Gastroesophageal sphincter (tissue), 4 donors: ENCODE results near the gene DCLK1. TPM values are rescaled to one million over a fixed set of nuclear protein-coding genes. Genes with fewer than 3 reads are reported as not detected.

Experiments used
- ATAC-seq: fragments of 150-250 bp; one replicate; pipeline ENCODE4 v1.9.1; 2016; ENCODE audit warnings: mild to moderate bottlenecking, moderate library complexity
- H3K27ac ChIP-seq, 4 donors: fragments of 200-600 bp; sonication (generic) in 3 of 4; 1 replicate in 3 of 4; 2 replicates in 1 of 4; pipeline ENCODE4 v1.5.1; 2016 to 2019
- H3K27me3 ChIP-seq: fragments of 200-600 bp; sonication (generic); one replicate; pipeline ENCODE4 v1.5.1; 2019
- H3K36me3 ChIP-seq, 2 donors: fragments of 200-600 bp; sonication (generic); one replicate each; pipeline ENCODE4 v1.5.1; 2019; ENCODE audit warnings: control low read depth in 1 of 2
- H3K4me1 ChIP-seq, 3 donors: fragments of 200-600 bp; sonication (generic); 1 replicate in 2 of 3; 2 replicates in 1 of 3; pipeline ENCODE4 v1.5.1; 2016 to 2019; ENCODE audit warnings: control low read depth in 2 of 3
- H3K4me3 ChIP-seq, 2 donors: fragments of 200-600 bp; sonication (generic); one replicate each; pipeline ENCODE4 v1.5.1; 2019; ENCODE audit warnings: mild to moderate bottlenecking in 1 of 2, moderate library complexity in 1 of 2
- H3K9me3 ChIP-seq, 3 donors: fragments of 200-600 bp; sonication (generic); one replicate each; pipeline ENCODE4 v1.5.1; 2017 to 2019; ENCODE audit warnings: control low read depth in 2 of 3
- EP300 ChIP-seq: sonication (generic); formaldehyde crosslinking; IDR thresholded peaks from one replicate; pipeline ENCODE4 v1.6.1; 2017; ENCODE audit warnings: antibody characterized with exemption, mild to moderate bottlenecking
- POLR2A ChIP-seq, 2 donors: fragments of 450-650 bp; IDR thresholded peaks; one replicate each; pipeline ENCODE4 v1.6.1; 2017; ENCODE audit warnings: antibody characterized with exemption in 2 of 2, mild to moderate bottlenecking in 2 of 2, moderate library complexity in 1 of 2
- POLR2AphosphoS5 ChIP-seq: sonication (generic); formaldehyde crosslinking; IDR thresholded peaks from one replicate; pipeline ENCODE4 v1.6.1; 2017; ENCODE audit warnings: antibody characterized with exemption
- WGBS, 2 donors: methylation state at CpG; one replicate each; pipeline ENCODE4 v1.1.5; 2018; ENCODE audit warnings: low coverage in 1 of 2; 5-methylcytosine and 5-hydroxymethylcytosine counted together
- total RNA-seq, 4 donors: library from RNA; depleted of rRNA; stranded (reverse); fragments of >200 nt; gene quantifications; one replicate each; pipeline ENCODE4 v1.1.0, GENCODE V29; 2016
- TF ChIP-seq, protein P1 (sequence below), 4 experiments: fragments of 200-600 bp in 2 of 4; fragments of 450-650 bp in 2 of 4; sonication (generic) in 1 of 4; IDR thresholded peaks; one replicate each; pipeline ENCODE4 v1.5.1; 2017 to 2019; ENCODE audit warnings: antibody characterized with exemption in 4 of 4, mild to moderate bottlenecking in 2 of 4, moderate library complexity in 2 of 4

DCLK1 gene
- total RNA-seq, 4 donors from 2014 or later = 26.9 to 68.3 (median 30.3) TPM

GRCh38 chr13:35808846-35809245 is 322.3 kb downstream of the DCLK1 start:
- no peak overlapping the region for H3K27ac ChIP-seq
- H3K27me3 ChIP-seq = no peaks in the 10 kb centered on the region
- H3K4me3 ChIP-seq = no peak overlapping the region
- peaks cover 0 to 14% (median 0%) of the 10 kb centered on the region in 3 donors for H3K4me1 ChIP-seq
- ATAC-seq = no peak
- H3K9me3 ChIP-seq = no peaks in the 10 kb centered on the region
- H3K36me3 ChIP-seq = peaks cover 0 to 8% of the 10 kb centered on the region in 2 donors
- TF ChIP-seq POLR2AphosphoS5 (no peak), POLR2A (IDR thresholded peaks at IDR 0.05) (no peak), EP300 (no peak)
- TF ChIP-seq, protein P1, sequence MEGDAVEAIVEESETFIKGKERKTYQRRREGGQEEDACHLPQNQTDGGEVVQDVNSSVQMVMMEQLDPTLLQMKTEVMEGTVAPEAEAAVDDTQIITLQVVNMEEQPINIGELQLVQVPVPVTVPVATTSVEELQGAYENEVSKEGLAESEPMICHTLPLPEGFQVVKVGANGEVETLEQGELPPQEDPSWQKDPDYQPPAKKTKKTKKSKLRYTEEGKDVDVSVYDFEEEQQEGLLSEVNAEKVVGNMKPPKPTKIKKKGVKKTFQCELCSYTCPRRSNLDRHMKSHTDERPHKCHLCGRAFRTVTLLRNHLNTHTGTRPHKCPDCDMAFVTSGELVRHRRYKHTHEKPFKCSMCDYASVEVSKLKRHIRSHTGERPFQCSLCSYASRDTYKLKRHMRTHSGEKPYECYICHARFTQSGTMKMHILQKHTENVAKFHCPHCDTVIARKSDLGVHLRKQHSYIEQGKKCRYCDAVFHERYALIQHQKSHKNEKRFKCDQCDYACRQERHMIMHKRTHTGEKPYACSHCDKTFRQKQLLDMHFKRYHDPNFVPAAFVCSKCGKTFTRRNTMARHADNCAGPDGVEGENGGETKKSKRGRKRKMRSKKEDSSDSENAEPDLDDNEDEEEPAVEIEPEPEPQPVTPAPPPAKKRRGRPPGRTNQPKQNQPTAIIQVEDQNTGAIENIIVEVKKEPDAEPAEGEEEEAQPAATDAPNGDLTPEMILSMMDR (IDR thresholded peaks at IDR 0.05) = no peak
- 87 to 90% methylated on average over 5 to 6 of the region's 6 CpGs for WGBS, 2 donors

DNA sequence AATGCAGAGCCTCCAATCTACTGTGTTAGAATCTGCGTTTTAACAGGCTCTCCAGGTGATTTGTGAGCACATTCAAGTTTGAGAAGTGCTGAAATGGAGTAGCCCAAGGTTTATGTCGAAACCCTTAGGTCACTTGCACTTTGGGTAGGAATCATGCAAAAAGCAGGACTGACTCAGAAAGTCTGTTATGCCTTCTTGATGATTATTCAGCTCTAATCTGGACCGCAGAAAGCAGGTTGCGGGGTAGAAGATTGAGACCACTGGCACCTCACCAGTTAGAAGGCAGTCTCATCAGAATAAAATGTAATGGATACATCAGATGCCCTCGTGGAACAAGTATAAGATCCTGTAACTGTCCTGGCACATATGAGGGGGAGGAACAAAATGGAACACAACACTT is 326.3 kb downstream of the DCLK1 start:
- TF ChIP-seq POLR2AphosphoS5 (no peak), EP300 (no peak), POLR2A (IDR thresholded peaks at IDR 0.05) (no peak)
- TF ChIP-seq, protein P1 (IDR thresholded peaks at IDR 0.05) = no peak
- no peaks in the 10 kb centered on the region for H3K27me3 ChIP-seq
- H3K4me1 ChIP-seq = no peaks in the 10 kb centered on the region
- peaks cover 0 to 8% of the 10 kb centered on the region in 2 donors for H3K36me3 ChIP-seq
- no peaks in the 10 kb centered on the region for H3K9me3 ChIP-seq
- WGBS, 2 donors = 88 to 100% methylated on average over 5 of the region's 5 CpGs
- ATAC-seq = no peak
- H3K4me3 ChIP-seq = no peak overlapping the region
- H3K27ac ChIP-seq = no peak overlapping the region

- no peak for ATAC-seq
Observed at GRCh38 chr13:35797991-35798390, 333.2 kb downstream of the DCLK1 start.

GRCh38 chr13:35797244-35797643 is 333.9 kb downstream of the DCLK1 start:
- peak overlapping the region in 3 of 4 donors; percentile 19 to 45 (median 43) for H3K27ac ChIP-seq
- WGBS, 2 donors = 0 to 69% methylated on average over 1 to 2 of the region's 2 CpGs
- no peak overlapping the region for H3K4me3 ChIP-seq
- no peak for TF ChIP-seq POLR2A (IDR thresholded peaks at IDR 0.05)
- no peak for TF ChIP-seq EP300
- TF ChIP-seq, protein P1 (IDR thresholded peaks at IDR 0.05) = no peak
- no peak for TF ChIP-seq POLR2AphosphoS5
- no peaks in the 10 kb centered on the region for H3K9me3 ChIP-seq
- no peak for ATAC-seq
- H3K4me1 ChIP-seq = peaks cover 8 to 51% (median 16%) of the 10 kb centered on the region in 3 donors
- no peaks in the 10 kb centered on the region for H3K36me3 ChIP-seq
- H3K27me3 ChIP-seq = no peaks in the 10 kb centered on the region

More at GRCh38 chr13:35797991-35798390, 333.2 kb downstream of the DCLK1 start:
- 57 to 59% methylated on average over 5 to 7 of the region's 7 CpGs for WGBS, 2 donors
- Histone ChIP-seq H3K4me1 (peaks cover 7 to 43% (median 10%) of the 10 kb centered on the region in 3 donors), H3K9me3 (no peaks in the 10 kb centered on the region), H3K27ac (no peak overlapping the region), H3K36me3 (no peaks in the 10 kb centered on the region), H3K4me3 (no peak overlapping the region), H3K27me3 (no peaks in the 10 kb centered on the region)
- TF ChIP-seq POLR2AphosphoS5 (no peak), POLR2A (IDR thresholded peaks at IDR 0.05) (no peak), EP300 (no peak)
- TF ChIP-seq, protein P1 (IDR thresholded peaks at IDR 0.05) = no peak

GRCh38 chr13:35796623-35797022 is 334.6 kb downstream of the DCLK1 start:
- Histone ChIP-seq H3K4me3 (no peak overlapping the region), H3K27ac (peak overlapping the region in 1 of 4 donors; percentile 70), H3K27me3 (no peaks in the 10 kb centered on the region), H3K4me1 (peaks cover 15 to 57% (median 21%) of the 10 kb centered on the region in 3 donors), H3K9me3 (no peaks in the 10 kb centered on the region), H3K36me3 (no peaks in the 10 kb centered on the region)
- 85 to 90% methylated on average over 1 to 4 of the region's 4 CpGs for WGBS, 2 donors
- no peak for ATAC-seq
- TF ChIP-seq EP300 (no peak), POLR2A (IDR thresholded peaks at IDR 0.05) (no peak), POLR2AphosphoS5 (no peak)
- TF ChIP-seq, protein P1 (IDR thresholded peaks at IDR 0.05) = no peak
